Fibroblast of pulmonary artery (primary cell): ENCODE results near the gene ZNF546.
A peak's percentile ranks its signal among the peaks of the same experiment; 100 is the strongest.

Source experiments
- DNase-seq: peaks from one replicate; pipeline ENCODE4 v3.0.0-alpha.2; 2010; ENCODE audit warnings: low read depth
- H3K4me3 ChIP-seq: replicated peaks from 2 replicates; pipeline ENCODE4 v1.5.1; 2011; ENCODE audit warnings: low read depth, mild to moderate bottlenecking, control low read depth, low read length, moderate library complexity
- TF ChIP-seq, protein P1 (sequence below): IDR thresholded peaks from 2 replicates; pipeline ENCODE4 v1.5.1; 2011; ENCODE audit warnings: mild to moderate bottlenecking, control low read depth, low read length, inconsistent platforms; ENCODE audit errors: missing control alignments

The ZNF546 gene

DNA sequence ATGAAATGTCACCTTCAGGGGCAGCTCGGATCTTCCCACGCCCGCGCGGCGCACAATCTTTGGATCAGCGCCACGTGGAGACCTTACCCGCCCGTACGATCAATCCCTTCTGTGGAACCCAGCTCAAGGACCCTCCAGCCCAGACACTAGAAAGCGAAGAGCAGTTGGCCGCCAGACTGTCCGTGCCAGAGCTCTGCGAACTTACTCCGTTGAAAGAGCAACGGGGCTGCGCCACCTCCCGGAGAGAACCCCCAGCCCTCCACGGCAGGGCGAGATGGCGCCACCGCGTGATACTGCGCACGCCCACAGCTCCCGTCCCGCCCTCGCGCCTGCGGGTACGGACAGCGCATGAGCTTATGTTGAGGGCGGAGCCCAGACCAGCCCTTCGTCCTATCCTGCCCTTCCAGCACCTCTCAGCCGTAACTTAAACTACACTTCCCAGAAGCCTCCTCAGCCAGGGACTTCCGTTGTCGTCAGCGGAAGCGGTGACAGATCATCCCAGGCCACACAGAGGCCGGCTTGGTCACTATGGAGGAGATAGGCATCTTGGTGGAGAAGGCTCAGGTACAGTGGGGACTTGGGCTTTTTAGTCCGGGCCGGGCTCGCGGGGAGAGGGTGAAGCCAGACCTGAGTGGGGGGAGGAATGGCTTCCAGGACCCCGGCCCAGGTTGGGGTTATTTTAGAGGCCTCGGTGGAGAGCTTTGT lies 26.0 kb upstream of the ZNF546 start, which contains the start of gene PSMC4:
Gene PSMC4 (plus strand): TSS at position 491 of the 705 bp plus-strand sequence. CDS start 38 bp downstream, at position 529.
- peak within 1 kb of the TSS; percentile 99 for H3K4me3 ChIP-seq
- TF ChIP-seq, protein P1, sequence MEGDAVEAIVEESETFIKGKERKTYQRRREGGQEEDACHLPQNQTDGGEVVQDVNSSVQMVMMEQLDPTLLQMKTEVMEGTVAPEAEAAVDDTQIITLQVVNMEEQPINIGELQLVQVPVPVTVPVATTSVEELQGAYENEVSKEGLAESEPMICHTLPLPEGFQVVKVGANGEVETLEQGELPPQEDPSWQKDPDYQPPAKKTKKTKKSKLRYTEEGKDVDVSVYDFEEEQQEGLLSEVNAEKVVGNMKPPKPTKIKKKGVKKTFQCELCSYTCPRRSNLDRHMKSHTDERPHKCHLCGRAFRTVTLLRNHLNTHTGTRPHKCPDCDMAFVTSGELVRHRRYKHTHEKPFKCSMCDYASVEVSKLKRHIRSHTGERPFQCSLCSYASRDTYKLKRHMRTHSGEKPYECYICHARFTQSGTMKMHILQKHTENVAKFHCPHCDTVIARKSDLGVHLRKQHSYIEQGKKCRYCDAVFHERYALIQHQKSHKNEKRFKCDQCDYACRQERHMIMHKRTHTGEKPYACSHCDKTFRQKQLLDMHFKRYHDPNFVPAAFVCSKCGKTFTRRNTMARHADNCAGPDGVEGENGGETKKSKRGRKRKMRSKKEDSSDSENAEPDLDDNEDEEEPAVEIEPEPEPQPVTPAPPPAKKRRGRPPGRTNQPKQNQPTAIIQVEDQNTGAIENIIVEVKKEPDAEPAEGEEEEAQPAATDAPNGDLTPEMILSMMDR, result peak; percentile 77
- DNase-seq, result peak; percentile 99

DNA sequence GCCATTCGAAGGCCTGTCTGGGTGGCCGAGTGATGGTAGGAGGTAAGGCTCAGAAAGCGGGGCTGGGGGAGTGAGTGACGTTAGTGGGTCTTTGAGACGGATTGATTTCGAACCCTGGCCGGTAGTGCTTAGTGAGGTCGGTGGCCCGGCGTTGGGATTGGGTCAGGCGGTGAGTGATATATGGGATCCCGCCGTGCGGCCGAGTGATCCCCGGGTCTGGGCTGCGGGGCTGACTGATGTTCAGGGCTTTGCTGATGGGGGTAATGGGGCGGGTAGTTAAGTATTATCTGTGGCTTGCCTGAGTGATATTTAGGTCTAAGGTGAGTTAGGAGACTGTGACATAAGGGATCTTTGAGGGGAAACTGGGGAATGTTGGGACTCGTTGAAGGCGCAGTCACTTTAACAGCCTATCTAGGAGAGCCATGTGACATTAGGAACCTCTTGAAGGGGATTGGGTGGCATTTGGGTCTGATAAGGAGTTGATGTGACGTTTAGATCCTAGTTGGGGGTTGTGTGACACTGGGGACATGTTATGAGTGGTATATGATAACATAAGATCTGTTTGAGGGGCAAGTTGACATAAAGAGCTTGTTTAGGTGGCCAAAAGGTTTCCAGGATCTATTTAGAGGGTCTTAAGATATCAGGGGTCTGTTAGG lies 25.4 kb upstream of the ZNF546 start:
- H3K4me3 ChIP-seq, result peak overlapping the region; percentile 99
- TF ChIP-seq, protein P1, result no peak
- no peak for DNase-seq

DNA sequence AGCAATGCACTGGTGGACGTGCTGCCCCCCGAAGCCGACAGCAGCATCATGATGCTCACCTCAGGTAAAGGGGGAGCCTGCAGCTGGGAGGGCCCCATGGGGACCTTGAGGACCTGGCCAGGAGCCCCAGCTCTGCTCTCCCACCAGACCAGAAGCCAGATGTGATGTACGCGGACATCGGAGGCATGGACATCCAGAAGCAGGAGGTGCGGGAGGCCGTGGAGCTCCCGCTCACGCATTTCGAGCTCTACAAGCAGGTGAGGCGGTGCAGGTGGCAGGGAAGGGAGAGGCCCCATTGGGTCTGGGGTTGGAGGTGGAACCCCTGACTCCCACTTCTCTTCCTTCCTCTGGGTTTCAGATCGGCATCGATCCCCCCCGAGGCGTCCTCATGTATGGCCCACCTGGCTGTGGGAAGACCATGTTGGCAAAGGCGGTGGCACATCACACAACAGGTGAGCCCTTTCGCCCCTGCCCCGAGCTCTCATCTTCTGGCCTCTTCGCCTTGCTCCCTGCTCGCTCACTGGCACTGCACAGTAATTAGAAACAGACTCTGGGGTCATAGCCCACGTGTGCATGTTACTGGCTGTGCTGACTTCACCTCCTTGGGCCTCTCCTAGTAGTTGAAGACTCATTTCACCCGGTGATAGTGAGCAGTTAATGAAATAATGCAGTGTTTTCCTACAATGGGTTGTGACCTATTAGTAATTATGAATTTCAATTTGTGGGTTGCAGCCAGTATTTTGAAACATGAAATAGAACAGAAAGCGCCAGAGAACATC lies 22.3 kb upstream of the ZNF546 start:
- no peak overlapping the region for H3K4me3 ChIP-seq
- TF ChIP-seq, protein P1, result no peak
- DNase-seq, result no peak

DNA sequence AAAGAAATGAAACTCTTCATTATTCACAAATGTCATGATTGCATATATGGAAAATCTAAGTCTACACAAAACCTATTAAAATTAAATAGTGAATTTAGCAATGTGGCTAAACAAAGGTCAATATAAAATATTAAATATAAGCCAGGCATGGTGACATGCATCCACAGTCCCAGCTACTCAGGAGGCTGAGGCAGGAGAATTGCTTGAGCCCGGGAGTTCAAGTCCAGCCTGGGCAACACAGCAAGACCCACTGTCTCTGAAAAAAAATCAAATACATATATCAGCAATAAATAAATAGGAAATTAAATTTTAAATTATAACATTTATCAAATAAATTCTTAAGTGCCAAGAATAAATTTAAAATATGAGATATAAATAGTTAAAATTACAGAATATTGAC lies 14.0 kb upstream of the ZNF546 start:
- TF ChIP-seq, protein P1, result no peak

DNA sequence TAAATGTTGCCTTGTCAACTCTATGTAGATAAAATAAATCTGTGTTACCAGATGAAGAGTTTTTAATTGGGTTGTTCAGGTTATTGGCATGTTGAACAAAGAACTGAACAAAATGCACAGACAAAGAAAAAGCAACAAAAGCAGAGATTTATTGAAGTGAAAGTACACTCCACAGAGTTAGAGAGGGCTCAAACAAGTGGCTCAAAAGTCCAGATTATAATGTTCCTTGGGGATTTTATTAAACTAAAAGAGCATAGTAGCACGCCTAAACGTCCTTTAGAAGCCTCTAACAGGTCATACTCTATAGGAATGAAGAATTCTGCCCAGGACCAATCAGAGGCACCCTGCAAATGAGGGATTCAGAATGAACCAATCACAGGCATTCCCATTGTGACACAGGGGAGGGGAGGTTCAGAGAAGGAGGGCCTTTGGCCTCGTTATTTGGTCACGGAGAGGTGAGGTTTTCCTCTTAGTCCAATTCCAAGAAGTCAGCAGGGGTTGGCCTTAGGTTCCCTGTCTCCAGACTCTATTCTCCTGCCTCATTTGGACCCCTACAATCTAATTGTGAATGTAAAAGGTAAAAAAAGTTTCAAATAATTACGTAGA lies 13.1 kb upstream of the ZNF546 start:
- no peak for DNase-seq

More for the DNA sequence above, 14.0 kb upstream of the ZNF546 start:
- H3K4me3 ChIP-seq, result no peak overlapping the region
- DNase-seq, result no peak

DNA sequence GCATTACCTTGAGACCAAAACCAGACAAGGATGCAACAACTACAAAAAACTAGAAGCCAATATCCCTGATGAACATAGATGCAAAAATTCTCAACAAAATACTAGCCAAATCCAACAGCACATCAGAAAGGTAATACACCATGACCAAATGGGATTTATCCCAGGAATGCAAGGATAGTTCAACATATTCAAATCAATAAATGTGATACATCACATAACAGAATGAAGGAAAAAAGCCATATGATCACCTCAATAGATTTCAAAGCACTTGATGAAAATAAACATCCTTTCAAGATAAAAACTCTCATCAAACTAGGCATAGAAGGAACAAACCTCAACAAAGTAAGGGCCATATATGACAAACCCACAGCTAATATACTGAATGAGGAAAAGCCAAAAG lies 10.2 kb upstream of the ZNF546 start:
- H3K4me3 ChIP-seq, result no peak overlapping the region
- no peak for DNase-seq

More for the DNA sequence above, 13.1 kb upstream of the ZNF546 start:
- H3K4me3 ChIP-seq, result no peak overlapping the region
- TF ChIP-seq, protein P1, result no peak

More for the DNA sequence above, 10.2 kb upstream of the ZNF546 start:
- TF ChIP-seq, protein P1, result no peak
